Measurements from ENCODE around the gene SLC9A4. TPM values are rescaled to one million over a fixed set of nuclear protein-coding genes. Genes with fewer than 3 reads are reported as not detected.

The SLC9A4 gene
- total RNA-seq, 1 experiment from 2014 or later = 0.07 TPM

DNA sequence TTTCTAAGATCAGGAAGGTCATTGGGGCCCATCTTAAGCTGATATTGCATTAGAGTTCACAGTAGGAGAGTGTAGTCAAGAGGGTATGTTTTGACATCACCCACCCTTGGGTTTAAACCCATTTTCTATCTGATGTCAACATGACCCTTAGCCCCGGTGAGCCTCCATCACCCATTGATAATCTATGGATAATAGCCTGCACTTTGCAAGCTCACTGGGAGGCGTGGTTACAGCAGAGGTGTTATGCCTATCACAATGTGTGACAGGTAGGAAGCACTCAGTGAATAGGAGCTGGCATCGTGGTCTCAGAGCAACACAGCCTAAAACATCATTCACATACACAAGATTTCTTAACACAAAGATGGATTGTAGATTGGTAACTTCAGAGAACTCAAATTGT, 28.8 kb upstream of the SLC9A4 start (continued):
- no peak for TF ChIP-seq CTCF (IDR thresholded peaks at IDR 0.05 in 2 of 3, conservative IDR thresholded peaks at IDR 0.05 in 1 of 3; ENCODE audit: borderline replicate concordance in 1 of 3, insufficient read depth in 1 of 3, low read depth in 2 of 3, low read length in 2 of 3)
- TF ChIP-seq EZH2phosphoT487 (IDR thresholded peaks at IDR 0.05; ENCODE audit: borderline replicate concordance) = no peak
- TF ChIP-seq CEBPB (IDR thresholded peaks at IDR 0.05; ENCODE audit: low read depth) = no peak
- no peak for TF ChIP-seq SIN3A (IDR thresholded peaks at IDR 0.05; ENCODE audit: low read depth)

- H3K4me1 ChIP-seq (ENCODE audit: control insufficient read depth in 1 of 2, insufficient read depth in 2 of 2, low read length in 2 of 2) = no peaks in the 10 kb centered on the region; a peak in 1 of 4 replicates
- CTCF ChIA-PET = interaction anchor here (1.1 kb wide), 1 partner anchor 563 kb away, joined by 3 read pairs; no protein-coding TSS in a partner anchor
- DNase-seq (ENCODE audit: low read depth, low spot score) = no peak
- RAD21 ChIA-PET (ENCODE audit: low non-redundant PET in 1 of 2, low total read pairs in 2 of 2, uncharacterized antibody in 2 of 2, unreplicated experiment in 2 of 2) = no interaction called here
- no peaks in the 10 kb centered on the region for H3K36me3 ChIP-seq (ENCODE audit: control insufficient read depth in 1 of 2, insufficient read depth in 2 of 2, low read length in 2 of 2)
- POLR2A ChIA-PET = no interaction called here
- H3K9me3 ChIP-seq (ENCODE audit: control insufficient read depth in 1 of 2, insufficient read depth in 1 of 2, low read depth in 1 of 2, low read length in 2 of 2) = no peaks in the 10 kb centered on the region
- H2AFZ ChIP-seq (ENCODE audit: low read depth, low read length, poor library complexity, severe bottlenecking) = no peak overlapping the region
- ATAC-seq = no peak
- H3K9ac ChIP-seq (ENCODE audit: low read length) = no peak overlapping the region
- no peaks in the 10 kb centered on the region for H4K20me1 ChIP-seq (ENCODE audit: insufficient read depth)
- no peaks in the 10 kb centered on the region for H3K27me3 ChIP-seq (ENCODE audit: insufficient read depth, low read length)
- H3K27ac ChIP-seq (ENCODE audit: low read depth, low read length) = no peak overlapping the region
- no peaks in the 10 kb centered on the region for H3K9me2 ChIP-seq (ENCODE audit: insufficient read depth)
- no peak overlapping the region for H3K4me2 ChIP-seq (ENCODE audit: low read length)
- intact Hi-C loops (cut with micrococcal nuclease) = loop anchor here (5.0 to 10.0 kb wide), 3 partner anchors 440 to 1112 kb away; no protein-coding TSS in a partner anchor
- BruUV-seq (replicated peaks) = no TSS peak
- TF ChIP-seq YY1 (IDR thresholded peaks at IDR 0.05; ENCODE audit: extremely low read depth, insufficient replicate concordance, low read depth, low read length) (no peak), POLR2A (IDR thresholded peaks at IDR 0.05; ENCODE audit: borderline replicate concordance, extremely low read depth, insufficient read depth, insufficient read length) (no peak), EZH2 (IDR thresholded peaks at IDR 0.05) (no peak), ZFX (IDR thresholded peaks at IDR 0.05) (no peak), RAD21 (IDR thresholded peaks at IDR 0.05; ENCODE audit: low read depth) (no peak), EZH2phosphoT487 (IDR thresholded peaks at IDR 0.05; ENCODE audit: borderline replicate concordance) (no peak), SRF (IDR thresholded peaks at IDR 0.05; ENCODE audit: low read depth) (no peak), TCF7L2 (IDR thresholded peaks at IDR 0.05; ENCODE audit: borderline replicate concordance, extremely low read depth, insufficient read depth, insufficient read length) (no peak), FOSL1 (IDR thresholded peaks at IDR 0.05; ENCODE audit: low read depth) (no peak), ELF1 (IDR thresholded peaks at IDR 0.05; ENCODE audit: borderline replicate concordance, low read depth) (no peak), JUND (IDR thresholded peaks at IDR 0.05) (no peak), CEBPB (IDR thresholded peaks at IDR 0.05; ENCODE audit: low read depth) (no peak), MAX (IDR thresholded peaks at IDR 0.05) (no peak), ZNF274 (IDR thresholded peaks at IDR 0.05; ENCODE audit: low read depth, low read length) (no peak)
- TF ChIP-seq, protein P1, sequence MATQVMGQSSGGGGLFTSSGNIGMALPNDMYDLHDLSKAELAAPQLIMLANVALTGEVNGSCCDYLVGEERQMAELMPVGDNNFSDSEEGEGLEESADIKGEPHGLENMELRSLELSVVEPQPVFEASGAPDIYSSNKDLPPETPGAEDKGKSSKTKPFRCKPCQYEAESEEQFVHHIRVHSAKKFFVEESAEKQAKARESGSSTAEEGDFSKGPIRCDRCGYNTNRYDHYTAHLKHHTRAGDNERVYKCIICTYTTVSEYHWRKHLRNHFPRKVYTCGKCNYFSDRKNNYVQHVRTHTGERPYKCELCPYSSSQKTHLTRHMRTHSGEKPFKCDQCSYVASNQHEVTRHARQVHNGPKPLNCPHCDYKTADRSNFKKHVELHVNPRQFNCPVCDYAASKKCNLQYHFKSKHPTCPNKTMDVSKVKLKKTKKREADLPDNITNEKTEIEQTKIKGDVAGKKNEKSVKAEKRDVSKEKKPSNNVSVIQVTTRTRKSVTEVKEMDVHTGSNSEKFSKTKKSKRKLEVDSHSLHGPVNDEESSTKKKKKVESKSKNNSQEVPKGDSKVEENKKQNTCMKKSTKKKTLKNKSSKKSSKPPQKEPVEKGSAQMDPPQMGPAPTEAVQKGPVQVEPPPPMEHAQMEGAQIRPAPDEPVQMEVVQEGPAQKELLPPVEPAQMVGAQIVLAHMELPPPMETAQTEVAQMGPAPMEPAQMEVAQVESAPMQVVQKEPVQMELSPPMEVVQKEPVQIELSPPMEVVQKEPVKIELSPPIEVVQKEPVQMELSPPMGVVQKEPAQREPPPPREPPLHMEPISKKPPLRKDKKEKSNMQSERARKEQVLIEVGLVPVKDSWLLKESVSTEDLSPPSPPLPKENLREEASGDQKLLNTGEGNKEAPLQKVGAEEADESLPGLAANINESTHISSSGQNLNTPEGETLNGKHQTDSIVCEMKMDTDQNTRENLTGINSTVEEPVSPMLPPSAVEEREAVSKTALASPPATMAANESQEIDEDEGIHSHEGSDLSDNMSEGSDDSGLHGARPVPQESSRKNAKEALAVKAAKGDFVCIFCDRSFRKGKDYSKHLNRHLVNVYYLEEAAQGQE (IDR thresholded peaks at IDR 0.05; ENCODE audit: low read depth) = no peak
- H3K4me3 ChIP-seq (replicated peaks in 1 of 2; ENCODE audit: low read depth in 1 of 2, low read length in 2 of 2) = no peak overlapping the region
- H3K79me2 ChIP-seq (ENCODE audit: insufficient read depth, low read length) = no peaks in the 10 kb centered on the region
Observed at GRCh38 chr2:102446936-102447335, 26.1 kb upstream of the SLC9A4 start.
